GM23338 (cell line): ENCODE results near the gene SULT1A2.

ENCODE experiments used
- CREB1 ChIP-seq: fragments of 250-450 bp; sonication (Bioruptor Pico); IDR thresholded peaks from 2 replicates; pipeline ENCODE4 v1.5.0; 2020; ENCODE audit warnings: low read depth, mild to moderate bottlenecking, moderate library complexity
- EZH2 ChIP-seq: fragments of 200-600 bp; sonication (generic); IDR thresholded peaks from one replicate; pipeline ENCODE4 v1.8.0; 2017; ENCODE audit warnings: antibody characterized with exemption, mild to moderate bottlenecking, low read depth; ENCODE audit not compliant: unreplicated experiment
- EZH2phosphoT487 ChIP-seq: fragments of 200-600 bp; sonication (generic); IDR thresholded peaks from one replicate; pipeline ENCODE4 v1.8.1; 2018; ENCODE audit warnings: antibody characterized with exemption; ENCODE audit not compliant: unreplicated experiment
- JUNB ChIP-seq: IDR thresholded peaks from one replicate; pipeline ENCODE4 v1.6.1; 2016; ENCODE audit warnings: antibody characterized with exemption; ENCODE audit not compliant: unreplicated experiment
- POLR2AphosphoS5 ChIP-seq: IDR thresholded peaks from 2 replicates; pipeline ENCODE4 v1.6.1; 2016; ENCODE audit warnings: antibody characterized with exemption, low read depth
- STAT1 ChIP-seq: IDR thresholded peaks from one replicate; pipeline ENCODE4 v1.6.1; 2016; ENCODE audit warnings: antibody characterized with exemption; ENCODE audit not compliant: unreplicated experiment
- ZNF114 ChIP-seq: fragments of 250-450 bp; sonication (Bioruptor Pico); IDR thresholded peaks from 2 replicates; pipeline ENCODE4 v1.5.0; 2020; ENCODE audit warnings: mild to moderate bottlenecking, moderate library complexity
- TF ChIP-seq, protein P1 (sequence below), 2 experiments: fragments of 200-600 bp in 1 of 2; sonication (generic) in 1 of 2; conservative IDR thresholded peaks; 2 replicates each; pipeline versions ENCODE4 v1.5.1 to v1.6.1; 2016 to 2017; ENCODE audit warnings: antibody characterized with exemption in 2 of 2, low read depth in 2 of 2, mild to moderate bottlenecking in 2 of 2, moderate library complexity in 1 of 2
- TF ChIP-seq, protein P2 (sequence below): IDR thresholded peaks from one replicate; pipeline ENCODE4 v1.6.1; 2018; ENCODE audit warnings: antibody characterized with exemption; ENCODE audit not compliant: unreplicated experiment
- TF ChIP-seq, protein P3 (sequence below): IDR thresholded peaks from 2 replicates; pipeline ENCODE4 v1.6.1; 2016; ENCODE audit warnings: antibody characterized with exemption

DNA sequence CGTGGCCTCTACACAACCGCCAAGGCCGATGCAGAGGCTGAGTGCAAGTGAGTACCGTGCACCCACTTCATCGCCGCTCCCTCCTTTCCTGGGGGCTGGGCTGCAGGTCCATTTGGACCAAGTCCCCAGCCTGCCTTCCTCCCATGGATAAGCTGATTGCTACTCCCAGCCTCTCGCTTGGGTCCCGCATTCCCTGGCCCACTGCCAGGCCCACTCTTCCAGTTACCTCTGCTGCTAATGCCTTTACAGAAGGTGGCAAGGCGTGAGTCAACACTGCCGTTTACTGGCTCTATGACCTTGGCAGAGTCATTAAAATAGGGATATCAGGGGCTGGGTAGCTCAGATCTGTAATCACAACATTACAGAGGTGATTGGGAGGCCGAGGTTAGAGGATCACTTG lies 11.2 kb downstream of the SULT1A2 start:
- TF ChIP-seq, protein P1, sequence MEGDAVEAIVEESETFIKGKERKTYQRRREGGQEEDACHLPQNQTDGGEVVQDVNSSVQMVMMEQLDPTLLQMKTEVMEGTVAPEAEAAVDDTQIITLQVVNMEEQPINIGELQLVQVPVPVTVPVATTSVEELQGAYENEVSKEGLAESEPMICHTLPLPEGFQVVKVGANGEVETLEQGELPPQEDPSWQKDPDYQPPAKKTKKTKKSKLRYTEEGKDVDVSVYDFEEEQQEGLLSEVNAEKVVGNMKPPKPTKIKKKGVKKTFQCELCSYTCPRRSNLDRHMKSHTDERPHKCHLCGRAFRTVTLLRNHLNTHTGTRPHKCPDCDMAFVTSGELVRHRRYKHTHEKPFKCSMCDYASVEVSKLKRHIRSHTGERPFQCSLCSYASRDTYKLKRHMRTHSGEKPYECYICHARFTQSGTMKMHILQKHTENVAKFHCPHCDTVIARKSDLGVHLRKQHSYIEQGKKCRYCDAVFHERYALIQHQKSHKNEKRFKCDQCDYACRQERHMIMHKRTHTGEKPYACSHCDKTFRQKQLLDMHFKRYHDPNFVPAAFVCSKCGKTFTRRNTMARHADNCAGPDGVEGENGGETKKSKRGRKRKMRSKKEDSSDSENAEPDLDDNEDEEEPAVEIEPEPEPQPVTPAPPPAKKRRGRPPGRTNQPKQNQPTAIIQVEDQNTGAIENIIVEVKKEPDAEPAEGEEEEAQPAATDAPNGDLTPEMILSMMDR (conservative IDR thresholded peaks at IDR 0.05; ENCODE audit: low read depth in 2 of 2): no peak
- no peak for TF ChIP-seq POLR2AphosphoS5
- TF ChIP-seq CREB1: no peak
- TF ChIP-seq EZH2: no peak
- TF ChIP-seq, protein P2, sequence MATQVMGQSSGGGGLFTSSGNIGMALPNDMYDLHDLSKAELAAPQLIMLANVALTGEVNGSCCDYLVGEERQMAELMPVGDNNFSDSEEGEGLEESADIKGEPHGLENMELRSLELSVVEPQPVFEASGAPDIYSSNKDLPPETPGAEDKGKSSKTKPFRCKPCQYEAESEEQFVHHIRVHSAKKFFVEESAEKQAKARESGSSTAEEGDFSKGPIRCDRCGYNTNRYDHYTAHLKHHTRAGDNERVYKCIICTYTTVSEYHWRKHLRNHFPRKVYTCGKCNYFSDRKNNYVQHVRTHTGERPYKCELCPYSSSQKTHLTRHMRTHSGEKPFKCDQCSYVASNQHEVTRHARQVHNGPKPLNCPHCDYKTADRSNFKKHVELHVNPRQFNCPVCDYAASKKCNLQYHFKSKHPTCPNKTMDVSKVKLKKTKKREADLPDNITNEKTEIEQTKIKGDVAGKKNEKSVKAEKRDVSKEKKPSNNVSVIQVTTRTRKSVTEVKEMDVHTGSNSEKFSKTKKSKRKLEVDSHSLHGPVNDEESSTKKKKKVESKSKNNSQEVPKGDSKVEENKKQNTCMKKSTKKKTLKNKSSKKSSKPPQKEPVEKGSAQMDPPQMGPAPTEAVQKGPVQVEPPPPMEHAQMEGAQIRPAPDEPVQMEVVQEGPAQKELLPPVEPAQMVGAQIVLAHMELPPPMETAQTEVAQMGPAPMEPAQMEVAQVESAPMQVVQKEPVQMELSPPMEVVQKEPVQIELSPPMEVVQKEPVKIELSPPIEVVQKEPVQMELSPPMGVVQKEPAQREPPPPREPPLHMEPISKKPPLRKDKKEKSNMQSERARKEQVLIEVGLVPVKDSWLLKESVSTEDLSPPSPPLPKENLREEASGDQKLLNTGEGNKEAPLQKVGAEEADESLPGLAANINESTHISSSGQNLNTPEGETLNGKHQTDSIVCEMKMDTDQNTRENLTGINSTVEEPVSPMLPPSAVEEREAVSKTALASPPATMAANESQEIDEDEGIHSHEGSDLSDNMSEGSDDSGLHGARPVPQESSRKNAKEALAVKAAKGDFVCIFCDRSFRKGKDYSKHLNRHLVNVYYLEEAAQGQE: no peak
- TF ChIP-seq JUNB: no peak
- TF ChIP-seq, protein P3, sequence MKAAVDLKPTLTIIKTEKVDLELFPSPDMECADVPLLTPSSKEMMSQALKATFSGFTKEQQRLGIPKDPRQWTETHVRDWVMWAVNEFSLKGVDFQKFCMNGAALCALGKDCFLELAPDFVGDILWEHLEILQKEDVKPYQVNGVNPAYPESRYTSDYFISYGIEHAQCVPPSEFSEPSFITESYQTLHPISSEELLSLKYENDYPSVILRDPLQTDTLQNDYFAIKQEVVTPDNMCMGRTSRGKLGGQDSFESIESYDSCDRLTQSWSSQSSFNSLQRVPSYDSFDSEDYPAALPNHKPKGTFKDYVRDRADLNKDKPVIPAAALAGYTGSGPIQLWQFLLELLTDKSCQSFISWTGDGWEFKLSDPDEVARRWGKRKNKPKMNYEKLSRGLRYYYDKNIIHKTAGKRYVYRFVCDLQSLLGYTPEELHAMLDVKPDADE: no peak
- no peak for TF ChIP-seq EZH2phosphoT487
- TF ChIP-seq STAT1: no peak
- TF ChIP-seq ZNF114 (CRISPR knock-in tag): no peak
